Neural cell (in vitro differentiated cells): Measurements from ENCODE around the gene HLA-DPA1. TPM values are rescaled to one million over a fixed set of nuclear protein-coding genes. Genes with fewer than 3 reads are reported as not detected.

Source experiments
- H2AFZ ChIP-seq: fragments of 200-600, 300-800 bp; sonication (generic), shearing (Covaris generic); 2 replicates; pipeline ENCODE4 v1.6.0; 2014; ENCODE audit warnings: low read depth, mild to moderate bottlenecking, antibody characterized with exemption, low read length, moderate library complexity
- H3F3A ChIP-seq: fragments of 200-600 bp; shearing (Covaris generic); 2 replicates; pipeline ENCODE4 v1.6.1; 2016; ENCODE audit warnings: mild to moderate bottlenecking, moderate library complexity, mixed read lengths, antibody characterized with exemption, low read length; ENCODE audit not compliant: insufficient read depth, poor library complexity, severe bottlenecking
- H3K27ac ChIP-seq: fragments of 200-600, 300-800 bp; sonication (generic), shearing (Covaris generic); 2 replicates; pipeline ENCODE4 v1.5.1; 2014; ENCODE audit warnings: mild to moderate bottlenecking, low read length, moderate library complexity
- H3K27me3 ChIP-seq: fragments of 300-800, 200-600 bp; sonication (generic), shearing (Covaris generic); 2 replicates; pipeline ENCODE4 v1.6.0; 2014; ENCODE audit warnings: mild to moderate bottlenecking, low read depth, low read length, moderate library complexity; ENCODE audit not compliant: insufficient read depth
- H3K36me3 ChIP-seq: fragments of 300-800, 200-600 bp; sonication (generic), shearing (Covaris generic); 2 replicates; pipeline ENCODE4 v1.5.1; 2014; ENCODE audit warnings: mild to moderate bottlenecking, antibody characterized with exemption, low read length, moderate library complexity; ENCODE audit not compliant: insufficient read depth
- H3K4me2 ChIP-seq: fragments of 300-800, 200-600 bp; sonication (generic), shearing (Covaris generic); 2 replicates; pipeline ENCODE4 v1.6.0; 2014; ENCODE audit warnings: mild to moderate bottlenecking, low read length
- H3K4me3 ChIP-seq: fragments of 300-800, 200-600 bp; sonication (generic), shearing (Covaris generic); 2 replicates; pipeline ENCODE4 v1.5.1; 2014; ENCODE audit warnings: mild to moderate bottlenecking, low read length, moderate library complexity
- H3K79me2 ChIP-seq: fragments of 200-600 bp; shearing (Covaris generic); replicated peaks from 2 replicates; pipeline ENCODE4 v1.6.0; 2014; ENCODE audit warnings: mild to moderate bottlenecking, low read length, moderate library complexity; ENCODE audit not compliant: insufficient read depth
- H3K9ac ChIP-seq: fragments of 300-800, 200-600 bp; sonication (generic), shearing (Covaris generic); 2 replicates; pipeline ENCODE4 v1.6.1; 2016; ENCODE audit warnings: mild to moderate bottlenecking, low read length, mixed read lengths
- H3K9me2 ChIP-seq: fragments of 200-600 bp; shearing (Covaris generic); 2 replicates; pipeline ENCODE4 v1.6.1; 2016; ENCODE audit warnings: mild to moderate bottlenecking, low read length, mixed read lengths; ENCODE audit not compliant: insufficient read depth
- H3K9me3 ChIP-seq: fragments of 200-600, 300-800 bp; sonication (generic), shearing (Covaris generic); 2 replicates; pipeline ENCODE4 v1.6.1; 2016; ENCODE audit warnings: mild to moderate bottlenecking, mixed run types, low read length, moderate library complexity, mixed read lengths
- H4K20me1 ChIP-seq: fragments of 200-600 bp; shearing (Covaris generic); 2 replicates; pipeline ENCODE4 v1.6.1; 2016; ENCODE audit warnings: mild to moderate bottlenecking, mixed run types; ENCODE audit not compliant: insufficient read depth
- EP300 ChIP-seq: fragments of 450-650 bp; conservative IDR thresholded peaks from 2 replicates; pipeline ENCODE4 v1.6.1; 2014; ENCODE audit warnings: antibody characterized with exemption, mild to moderate bottlenecking, moderate library complexity; ENCODE audit not compliant: poor library complexity, severe bottlenecking
- EZH2 ChIP-seq: fragments of 200-600, 300-800 bp; shearing (Covaris generic), sonication (generic); IDR thresholded peaks from 2 replicates; pipeline ENCODE4 v1.6.1; 2014; ENCODE audit warnings: antibody characterized with exemption, low read length, borderline replicate concordance, mild to moderate bottlenecking; ENCODE audit not compliant: insufficient read depth, poor library complexity, severe bottlenecking
- MXI1 ChIP-seq: fragments of 450-650 bp; conservative IDR thresholded peaks from 2 replicates; pipeline ENCODE4 v1.6.1; 2014; ENCODE audit warnings: antibody characterized with exemption, mild to moderate bottlenecking; ENCODE audit not compliant: poor library complexity, severe bottlenecking
- POLR2AphosphoS5 ChIP-seq: IDR thresholded peaks from 2 replicates; pipeline ENCODE4 v1.6.1; 2012
- RAD21 ChIP-seq: fragments of 450-650 bp; conservative IDR thresholded peaks from 2 replicates; pipeline ENCODE4 v1.6.1; 2014; ENCODE audit warnings: antibody characterized with exemption, mild to moderate bottlenecking, moderate library complexity
- SMC3 ChIP-seq: fragments of 450-650 bp; conservative IDR thresholded peaks from 2 replicates; pipeline ENCODE4 v1.6.1; 2014; ENCODE audit warnings: antibody characterized with exemption, mild to moderate bottlenecking, moderate library complexity; ENCODE audit not compliant: poor library complexity
- TAF1 ChIP-seq: IDR thresholded peaks from 2 replicates; pipeline ENCODE4 v1.6.1; 2012; ENCODE audit warnings: low read depth
- polyA plus RNA-seq: library from polyadenylated mRNA; depleted of rRNA; stranded (reverse); fragments of >200 nt; gene quantifications from 2 replicates; pipeline ENCODE4 v1.2.3, GENCODE V29; 2014
- TF ChIP-seq, protein P1 (sequence below): IDR thresholded peaks from 2 replicates; pipeline ENCODE4 v1.6.1; 2012; ENCODE audit warnings: borderline replicate concordance
- TF ChIP-seq, protein P2 (sequence below): fragments of 450-650 bp; IDR thresholded peaks from 2 replicates; pipeline ENCODE4 v1.5.1; 2014; ENCODE audit warnings: antibody characterized with exemption, mild to moderate bottlenecking, moderate library complexity; ENCODE audit not compliant: poor library complexity, severe bottlenecking

The HLA-DPA1 gene
- polyA plus RNA-seq, 1 donor from 2014 or later, result not detected

DNA sequence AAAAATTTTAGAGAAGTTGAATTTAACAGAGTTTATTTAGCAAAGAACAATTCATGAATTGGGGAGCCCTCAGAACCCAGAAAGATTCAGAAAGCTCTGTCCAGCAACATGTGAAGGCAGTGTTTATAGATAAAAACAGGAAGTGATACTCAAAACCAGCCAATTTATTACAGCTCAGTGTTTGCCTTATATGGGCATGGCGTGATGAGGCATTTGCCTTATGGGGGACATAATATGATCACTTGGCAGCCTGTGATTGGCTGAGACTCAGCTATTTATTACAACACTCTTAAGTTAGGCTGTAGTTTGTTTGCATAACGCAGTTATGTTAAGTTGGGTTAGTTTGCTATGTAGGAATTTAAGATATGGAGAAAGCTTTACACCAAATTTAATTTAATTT, 11.5 kb downstream of the HLA-DPA1 start:
- no peaks in the 10 kb centered on the region for H4K20me1 ChIP-seq
- no peak overlapping the region for H3K4me3 ChIP-seq
- no peak overlapping the region for H3K9ac ChIP-seq
- H3K9me2 ChIP-seq, result no peaks in the 10 kb centered on the region
- H3K4me2 ChIP-seq, result no peak overlapping the region
- H2AFZ ChIP-seq, result no peak overlapping the region
- no peaks in the 10 kb centered on the region for H3K9me3 ChIP-seq
- H3K36me3 ChIP-seq, result no peaks in the 10 kb centered on the region
- no peaks in the 10 kb centered on the region for H3K27me3 ChIP-seq
- no peaks in the 10 kb centered on the region for H3K79me2 ChIP-seq
- no peaks in the 10 kb centered on the region for H3F3A ChIP-seq
- no peak overlapping the region for H3K27ac ChIP-seq
- TF ChIP-seq POLR2AphosphoS5 (no peak), EP300 (no peak), MXI1 (no peak), EZH2 (no peak), TAF1 (no peak), SMC3 (no peak), RAD21 (no peak)
- TF ChIP-seq, protein P1, sequence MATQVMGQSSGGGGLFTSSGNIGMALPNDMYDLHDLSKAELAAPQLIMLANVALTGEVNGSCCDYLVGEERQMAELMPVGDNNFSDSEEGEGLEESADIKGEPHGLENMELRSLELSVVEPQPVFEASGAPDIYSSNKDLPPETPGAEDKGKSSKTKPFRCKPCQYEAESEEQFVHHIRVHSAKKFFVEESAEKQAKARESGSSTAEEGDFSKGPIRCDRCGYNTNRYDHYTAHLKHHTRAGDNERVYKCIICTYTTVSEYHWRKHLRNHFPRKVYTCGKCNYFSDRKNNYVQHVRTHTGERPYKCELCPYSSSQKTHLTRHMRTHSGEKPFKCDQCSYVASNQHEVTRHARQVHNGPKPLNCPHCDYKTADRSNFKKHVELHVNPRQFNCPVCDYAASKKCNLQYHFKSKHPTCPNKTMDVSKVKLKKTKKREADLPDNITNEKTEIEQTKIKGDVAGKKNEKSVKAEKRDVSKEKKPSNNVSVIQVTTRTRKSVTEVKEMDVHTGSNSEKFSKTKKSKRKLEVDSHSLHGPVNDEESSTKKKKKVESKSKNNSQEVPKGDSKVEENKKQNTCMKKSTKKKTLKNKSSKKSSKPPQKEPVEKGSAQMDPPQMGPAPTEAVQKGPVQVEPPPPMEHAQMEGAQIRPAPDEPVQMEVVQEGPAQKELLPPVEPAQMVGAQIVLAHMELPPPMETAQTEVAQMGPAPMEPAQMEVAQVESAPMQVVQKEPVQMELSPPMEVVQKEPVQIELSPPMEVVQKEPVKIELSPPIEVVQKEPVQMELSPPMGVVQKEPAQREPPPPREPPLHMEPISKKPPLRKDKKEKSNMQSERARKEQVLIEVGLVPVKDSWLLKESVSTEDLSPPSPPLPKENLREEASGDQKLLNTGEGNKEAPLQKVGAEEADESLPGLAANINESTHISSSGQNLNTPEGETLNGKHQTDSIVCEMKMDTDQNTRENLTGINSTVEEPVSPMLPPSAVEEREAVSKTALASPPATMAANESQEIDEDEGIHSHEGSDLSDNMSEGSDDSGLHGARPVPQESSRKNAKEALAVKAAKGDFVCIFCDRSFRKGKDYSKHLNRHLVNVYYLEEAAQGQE, result no peak
- TF ChIP-seq, protein P2, sequence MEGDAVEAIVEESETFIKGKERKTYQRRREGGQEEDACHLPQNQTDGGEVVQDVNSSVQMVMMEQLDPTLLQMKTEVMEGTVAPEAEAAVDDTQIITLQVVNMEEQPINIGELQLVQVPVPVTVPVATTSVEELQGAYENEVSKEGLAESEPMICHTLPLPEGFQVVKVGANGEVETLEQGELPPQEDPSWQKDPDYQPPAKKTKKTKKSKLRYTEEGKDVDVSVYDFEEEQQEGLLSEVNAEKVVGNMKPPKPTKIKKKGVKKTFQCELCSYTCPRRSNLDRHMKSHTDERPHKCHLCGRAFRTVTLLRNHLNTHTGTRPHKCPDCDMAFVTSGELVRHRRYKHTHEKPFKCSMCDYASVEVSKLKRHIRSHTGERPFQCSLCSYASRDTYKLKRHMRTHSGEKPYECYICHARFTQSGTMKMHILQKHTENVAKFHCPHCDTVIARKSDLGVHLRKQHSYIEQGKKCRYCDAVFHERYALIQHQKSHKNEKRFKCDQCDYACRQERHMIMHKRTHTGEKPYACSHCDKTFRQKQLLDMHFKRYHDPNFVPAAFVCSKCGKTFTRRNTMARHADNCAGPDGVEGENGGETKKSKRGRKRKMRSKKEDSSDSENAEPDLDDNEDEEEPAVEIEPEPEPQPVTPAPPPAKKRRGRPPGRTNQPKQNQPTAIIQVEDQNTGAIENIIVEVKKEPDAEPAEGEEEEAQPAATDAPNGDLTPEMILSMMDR, result no peak

GRCh38 chr6:33057222-33058150, 16.0 kb downstream of the HLA-DPA1 start:
- no peaks in the 10 kb centered on the region for H3K9me3 ChIP-seq
- H3K9me2 ChIP-seq, result no peaks in the 10 kb centered on the region
- no peak overlapping the region for H3K4me3 ChIP-seq
- H3F3A ChIP-seq, result no peaks in the 10 kb centered on the region
- H2AFZ ChIP-seq, result no peak overlapping the region
- no peak overlapping the region for H3K9ac ChIP-seq
- no peak for TF ChIP-seq TAF1
- no peak for TF ChIP-seq EP300
- no peak for TF ChIP-seq RAD21
- no peak for TF ChIP-seq EZH2
- TF ChIP-seq, protein P1, result no peak
- H3K27ac ChIP-seq, result no peak overlapping the region
- no peaks in the 10 kb centered on the region for H3K79me2 ChIP-seq
- no peaks in the 10 kb centered on the region for H4K20me1 ChIP-seq
- no peaks in the 10 kb centered on the region for H3K36me3 ChIP-seq
- H3K27me3 ChIP-seq, result no peaks in the 10 kb centered on the region
- no peak overlapping the region for H3K4me2 ChIP-seq
